Activated CD8-positive, alpha-beta memory T cell treated with anti-CD3 and anti-CD28 coated beads for 24 hours (primary cell): Measurements from ENCODE around the gene SCAF8.
"Not testable (repeated sequence)": the region's sequence is repeated elsewhere in the genome, so short reads cannot be mapped to it uniquely, and the experiment has no call there.

ENCODE experiments used
- DNase-seq: peaks from one replicate; pipeline ENCODE4 v3.0.0-alpha.2; 2020

The SCAF8 gene, protein sequence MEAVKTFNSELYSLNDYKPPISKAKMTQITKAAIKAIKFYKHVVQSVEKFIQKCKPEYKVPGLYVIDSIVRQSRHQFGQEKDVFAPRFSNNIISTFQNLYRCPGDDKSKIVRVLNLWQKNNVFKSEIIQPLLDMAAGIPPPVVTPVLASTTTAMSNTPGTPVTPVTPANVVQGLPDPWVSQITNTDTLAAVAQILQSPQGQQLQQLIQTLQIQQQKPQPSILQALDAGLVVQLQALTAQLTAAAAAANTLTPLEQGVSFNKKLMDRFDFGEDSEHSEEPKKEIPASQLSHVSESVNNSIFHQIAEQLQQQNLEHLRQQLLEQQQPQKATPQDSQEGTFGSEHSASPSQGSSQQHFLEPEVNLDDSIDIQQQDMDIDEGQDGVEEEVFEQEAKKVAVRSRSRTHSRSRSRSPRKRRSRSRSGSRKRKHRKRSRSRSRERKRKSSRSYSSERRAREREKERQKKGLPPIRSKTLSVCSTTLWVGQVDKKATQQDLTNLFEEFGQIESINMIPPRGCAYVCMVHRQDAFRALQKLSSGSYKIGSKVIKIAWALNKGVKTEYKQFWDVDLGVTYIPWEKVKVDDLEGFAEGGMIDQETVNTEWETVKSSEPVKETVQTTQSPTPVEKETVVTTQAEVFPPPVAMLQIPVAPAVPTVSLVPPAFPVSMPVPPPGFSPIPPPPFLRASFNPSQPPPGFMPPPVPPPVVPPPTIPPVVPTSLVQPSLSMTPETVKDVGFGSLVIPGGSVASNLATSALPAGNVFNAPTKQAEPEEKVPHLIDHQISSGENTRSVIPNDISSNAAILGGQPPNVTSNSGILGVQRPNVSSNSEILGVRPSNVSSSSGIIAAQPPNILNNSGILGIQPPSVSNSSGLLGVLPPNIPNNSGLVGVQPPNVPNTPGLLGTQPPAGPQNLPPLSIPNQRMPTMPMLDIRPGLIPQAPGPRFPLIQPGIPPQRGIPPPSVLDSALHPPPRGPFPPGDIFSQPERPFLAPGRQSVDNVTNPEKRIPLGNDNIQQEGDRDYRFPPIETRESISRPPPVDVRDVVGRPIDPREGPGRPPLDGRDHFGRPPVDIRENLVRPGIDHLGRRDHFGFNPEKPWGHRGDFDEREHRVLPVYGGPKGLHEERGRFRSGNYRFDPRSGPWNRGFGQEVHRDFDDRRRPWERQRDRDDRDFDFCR (N-terminal part only)

DNA sequence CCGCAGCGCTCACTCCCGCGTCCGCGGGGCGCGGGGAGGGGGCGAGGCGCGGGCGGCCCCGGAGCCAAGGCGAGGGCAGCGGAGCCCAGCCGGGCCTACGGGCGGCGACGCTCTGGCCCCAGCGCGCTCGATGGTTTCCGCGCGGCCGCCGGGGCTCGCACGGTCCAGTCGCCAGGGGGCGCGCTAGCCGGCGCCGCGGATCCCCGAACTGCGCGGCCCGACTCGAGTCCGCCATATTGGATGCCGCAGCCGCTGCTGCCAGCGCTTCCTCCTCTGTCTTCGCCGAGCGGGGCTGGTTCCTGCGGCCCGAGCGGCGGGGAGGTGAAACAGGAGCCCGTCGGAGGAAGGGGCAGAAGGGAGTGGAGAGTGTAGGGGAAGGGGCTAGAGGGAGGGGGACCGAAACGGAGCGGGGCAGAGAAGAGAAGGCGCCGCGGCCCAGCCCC, at the start of gene SCAF8:
Gene SCAF8 (plus strand): TSS at position 234 of the 443 bp plus-strand sequence. CDS start 485 bp downstream, outside the sequence.
- peak; percentile 96 for DNase-seq

DNA sequence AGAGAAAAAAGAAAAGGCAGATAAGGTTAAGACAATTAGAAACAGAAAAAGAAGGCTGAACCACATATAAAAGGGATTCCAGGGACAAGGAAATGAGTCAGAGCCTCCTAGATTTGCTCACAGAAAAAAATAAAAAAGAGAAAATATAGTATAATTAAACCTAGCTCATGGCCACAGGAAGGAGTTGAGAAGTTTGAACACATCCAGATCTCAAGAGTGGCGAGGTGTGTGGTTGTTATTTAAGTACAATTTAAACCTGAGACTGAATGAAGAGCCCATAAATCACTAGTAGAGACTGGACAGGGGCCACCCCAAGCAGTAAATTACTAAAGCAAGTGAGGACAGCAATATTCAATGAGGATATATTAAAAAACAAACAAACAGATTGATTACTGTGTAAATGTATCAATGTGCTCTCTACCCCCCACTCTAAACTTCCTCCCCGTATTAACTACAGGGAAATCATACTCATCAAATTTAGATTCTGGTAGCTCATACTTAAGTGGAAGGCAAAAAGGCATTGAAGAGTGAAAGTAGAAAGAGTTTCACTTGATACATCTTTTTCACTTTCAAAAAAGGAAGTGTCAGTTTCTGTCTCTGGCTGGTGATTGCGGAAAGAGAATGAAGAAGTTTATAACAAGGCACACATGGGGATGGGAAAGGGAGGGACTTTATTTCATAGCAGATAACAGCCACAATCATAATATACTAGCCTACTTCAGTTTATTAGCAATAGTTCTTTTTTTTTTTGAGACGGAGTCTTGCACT, 49.3 kb upstream of the SCAF8 start:
- DNase-seq = no peak

DNA sequence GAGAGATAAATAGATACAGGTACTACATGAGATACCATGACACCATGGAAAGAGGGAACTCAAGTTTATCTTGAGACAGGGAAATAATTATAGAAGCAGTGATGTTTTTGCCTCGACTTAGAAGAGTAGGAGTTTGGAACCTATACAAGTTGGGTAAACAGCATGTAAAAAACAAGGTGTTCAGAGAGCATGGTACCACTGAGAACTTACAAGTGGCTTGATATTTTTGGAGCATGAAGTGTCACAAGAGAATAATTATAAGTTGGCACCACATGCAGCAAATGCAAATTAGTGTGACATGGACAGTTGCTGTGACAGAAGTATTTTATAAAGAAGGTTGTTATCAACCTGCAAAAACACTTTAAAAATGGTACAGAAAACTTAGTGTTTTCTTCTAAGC, 47.1 kb upstream of the SCAF8 start:
- DNase-seq = no peak

DNA sequence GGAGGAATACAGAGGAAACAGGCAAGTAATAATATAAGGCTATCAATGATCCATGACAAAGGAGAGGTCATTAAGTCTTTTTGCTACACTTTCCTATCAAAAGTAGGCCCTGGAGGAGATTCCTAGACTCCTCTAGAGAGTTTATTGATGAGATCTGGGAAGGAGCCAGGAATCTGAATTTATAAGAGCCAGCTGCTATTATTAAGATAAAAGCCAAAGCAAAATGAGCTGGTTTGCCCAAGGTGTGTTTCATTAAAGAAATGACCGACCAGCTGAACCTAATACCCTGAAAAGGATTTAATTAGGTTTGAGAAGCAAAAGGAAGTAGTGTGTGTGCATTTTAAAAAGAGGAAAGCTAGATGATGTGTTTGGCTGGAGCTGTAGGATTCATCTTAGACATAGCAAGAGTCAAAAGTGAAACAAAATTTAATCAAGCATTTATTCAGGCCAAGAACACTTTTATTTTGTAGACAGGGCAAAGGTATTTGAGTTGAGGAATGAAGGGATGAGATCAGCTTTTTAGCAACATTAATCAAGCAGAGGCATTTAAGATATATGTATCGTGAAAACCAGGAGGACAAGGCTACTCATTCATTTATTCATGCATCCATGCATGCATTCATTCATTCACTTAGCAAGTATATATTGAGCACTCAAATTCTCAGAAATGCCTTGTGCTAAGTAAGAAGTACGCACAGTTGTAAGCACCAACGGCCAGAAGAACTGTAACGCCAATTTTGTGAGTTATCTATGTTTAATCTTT, 43.5 kb upstream of the SCAF8 start:
- DNase-seq = no peak

DNA sequence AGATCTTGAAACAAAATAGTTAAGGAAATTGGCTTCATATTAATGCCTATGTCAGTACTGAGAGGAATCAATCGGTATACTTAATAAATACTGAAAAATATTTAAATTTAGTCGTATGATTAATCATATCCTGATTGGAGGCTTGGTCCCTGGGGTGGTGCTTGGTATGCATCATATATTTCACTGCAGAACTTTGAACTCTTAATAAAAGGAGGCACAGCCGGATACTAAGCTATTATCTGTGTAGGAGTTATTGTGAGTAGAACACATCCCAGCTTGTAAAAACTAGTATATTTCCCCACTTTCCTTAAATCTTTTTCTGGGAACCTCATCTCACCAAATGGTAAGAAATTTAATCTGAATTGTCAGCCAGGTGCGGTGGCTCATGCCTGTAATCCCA, 42.4 kb upstream of the SCAF8 start:
- DNase-seq = no peak

DNA sequence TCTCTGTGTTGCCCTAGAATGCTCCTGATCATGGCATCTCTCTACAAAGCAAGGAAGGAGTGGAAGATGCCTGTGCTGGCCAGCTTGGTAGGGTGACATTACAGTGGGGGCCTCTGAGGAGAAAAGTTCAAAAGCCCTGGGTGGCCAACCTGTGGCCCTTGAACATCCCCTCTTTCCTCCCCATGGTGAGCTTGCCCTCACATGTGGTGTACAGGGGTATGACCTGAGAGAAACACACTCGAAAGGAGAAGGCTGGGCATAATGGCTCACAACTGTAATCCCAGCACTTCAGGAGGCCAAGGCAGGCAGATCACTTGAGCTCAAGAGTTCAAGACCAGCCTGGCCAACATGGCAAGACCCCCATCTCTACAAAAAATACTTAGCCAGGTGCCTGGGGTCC, 36.6 kb upstream of the SCAF8 start:
- DNase-seq = no peak

DNA sequence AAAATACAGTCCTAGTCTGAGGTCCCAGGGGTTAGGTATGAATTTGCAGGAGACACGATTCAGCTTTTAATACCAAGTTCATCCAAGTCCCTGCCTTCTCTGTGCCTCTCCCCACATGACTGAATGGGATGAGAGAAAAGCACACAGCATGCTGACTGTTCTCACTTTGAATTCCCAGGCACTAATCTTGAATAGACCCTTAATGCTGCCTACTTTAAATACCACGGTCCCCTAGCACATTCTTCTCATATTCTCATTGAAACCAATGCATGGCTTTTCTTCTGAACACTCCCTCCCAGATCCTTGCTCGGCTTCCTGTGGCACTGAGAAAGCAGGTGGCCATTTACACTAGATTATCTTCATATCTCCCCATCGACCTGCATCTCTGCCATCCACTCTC, 30.1 kb upstream of the SCAF8 start:
- DNase-seq = no peak

DNA sequence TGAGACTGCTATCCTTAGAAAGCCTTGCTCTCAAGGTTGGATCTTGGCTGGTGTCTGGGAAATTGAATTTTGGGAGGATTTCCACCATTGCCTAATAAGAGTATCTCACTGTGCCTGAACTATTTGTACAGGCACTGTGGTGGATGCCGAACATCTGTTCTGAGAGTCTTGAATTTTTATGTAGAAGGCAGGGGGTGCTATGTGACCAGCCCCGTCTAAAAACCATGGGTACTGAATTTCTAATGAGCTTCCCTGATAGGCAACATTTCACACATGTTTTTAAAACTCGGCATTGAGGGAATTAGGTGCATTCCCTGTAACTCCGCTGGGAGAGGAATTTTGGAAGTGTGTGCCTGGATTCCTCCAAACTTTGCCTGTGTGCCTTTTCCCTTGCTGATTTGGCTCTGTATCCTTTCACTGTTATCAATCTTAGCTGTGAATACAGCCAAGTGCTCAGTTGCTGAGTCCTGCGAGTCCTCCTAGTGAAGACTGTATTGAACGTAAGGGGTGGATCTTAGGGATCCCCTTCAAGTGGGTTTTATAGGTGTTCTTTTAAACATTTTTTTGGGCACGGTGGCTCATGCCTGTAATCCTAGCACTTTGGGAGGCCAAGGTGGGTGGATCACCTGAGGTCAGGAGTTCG, 27.6 kb upstream of the SCAF8 start:
- DNase-seq = no peak

DNA sequence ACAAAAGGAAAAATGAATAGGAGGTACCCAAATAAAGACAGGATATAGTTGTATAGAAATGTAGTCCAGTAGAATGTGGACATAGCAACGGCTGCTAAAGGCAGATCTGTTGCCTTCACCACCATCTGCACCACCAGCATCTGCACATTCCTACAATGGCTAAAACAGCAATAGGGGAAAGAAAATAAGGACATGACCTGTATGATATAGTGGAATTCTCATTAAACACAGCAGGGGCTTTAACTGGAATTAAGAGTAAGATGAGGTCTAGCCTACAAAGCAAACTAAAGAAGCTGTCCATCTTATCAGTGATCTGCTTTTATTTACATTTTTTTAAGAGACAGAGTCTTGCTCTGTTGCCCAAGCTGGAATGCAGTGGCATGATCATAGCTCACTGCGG, 26.8 kb upstream of the SCAF8 start:
- DNase-seq = no peak

DNA sequence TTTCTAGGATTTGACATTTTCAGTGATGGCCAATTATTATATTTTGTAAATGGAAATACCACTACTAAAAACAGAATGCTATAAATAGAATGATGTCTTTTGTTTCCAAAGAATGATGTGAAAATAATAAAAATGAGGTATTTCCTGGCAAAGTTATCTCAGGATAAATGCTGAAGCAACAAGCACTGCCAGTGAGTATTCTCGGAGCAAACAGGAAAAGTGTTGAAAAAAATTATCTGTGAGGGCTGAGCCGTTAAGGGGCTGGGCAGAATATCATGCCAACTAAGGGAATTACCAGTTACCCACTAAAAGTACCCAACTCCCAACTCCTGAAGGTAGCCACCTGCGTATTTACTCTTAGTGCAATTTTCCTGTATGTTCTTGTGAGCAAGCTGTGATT, 23.6 kb upstream of the SCAF8 start:
- no peak for DNase-seq

DNA sequence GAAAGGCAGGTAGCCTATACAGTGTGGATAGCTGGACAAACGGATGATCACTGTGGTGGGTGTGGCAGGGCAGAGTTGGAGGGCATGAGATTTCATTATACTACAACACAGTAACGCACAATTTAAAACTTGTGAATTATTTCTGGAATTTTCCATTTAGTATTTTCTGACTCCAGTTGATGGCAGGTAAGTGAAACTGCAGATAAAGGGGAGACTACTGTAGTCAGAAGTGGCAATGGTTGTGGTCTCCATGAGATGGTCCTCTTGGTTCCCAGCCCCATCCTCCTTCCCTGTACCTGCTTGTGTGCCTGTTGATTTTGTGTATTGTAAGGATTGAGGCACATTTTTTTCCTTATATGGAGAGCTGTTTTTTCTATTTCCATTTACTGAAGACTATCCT, 22.5 kb upstream of the SCAF8 start:
- no peak for DNase-seq

DNA sequence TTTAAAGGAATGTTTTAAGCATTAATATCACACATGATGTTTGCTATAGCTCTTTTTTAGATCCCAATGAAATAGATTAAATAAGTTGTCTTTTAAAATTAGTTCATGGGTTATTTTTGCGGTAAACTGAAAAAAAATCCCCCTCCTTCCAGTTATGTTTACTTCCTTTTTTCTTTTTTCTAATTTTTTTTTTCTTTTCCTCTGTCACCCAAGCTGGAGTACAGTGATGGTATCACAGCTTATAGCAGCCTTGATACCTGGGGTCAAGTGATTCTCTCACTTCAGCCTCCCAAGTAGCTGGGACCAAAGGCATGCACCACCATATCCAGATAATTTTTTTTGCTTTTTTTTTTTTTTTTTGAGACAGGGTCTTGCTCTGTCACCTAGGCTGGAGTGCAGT, 17.8 kb upstream of the SCAF8 start:
- DNase-seq = no peak

DNA sequence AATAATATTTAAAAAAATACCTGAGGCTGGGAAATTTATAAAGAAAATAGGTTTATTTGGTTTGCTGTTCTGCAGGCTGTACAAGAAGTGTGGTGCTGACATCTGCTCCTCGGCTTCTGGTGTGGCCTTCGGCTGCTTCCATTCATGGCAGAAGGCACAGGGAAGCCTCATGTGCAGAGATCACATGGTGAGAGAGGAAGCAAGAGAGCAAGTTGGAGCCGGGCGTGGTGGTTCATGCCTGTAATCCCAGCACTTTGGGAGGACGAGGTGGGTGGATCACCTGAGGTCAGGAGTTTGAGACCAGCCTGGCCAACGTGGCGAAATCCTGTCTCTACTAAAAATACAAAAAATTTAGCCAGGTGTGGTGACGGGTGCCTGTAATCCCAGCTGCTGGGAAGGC, 16.9 kb upstream of the SCAF8 start:
- DNase-seq = not testable (repeated sequence)

DNA sequence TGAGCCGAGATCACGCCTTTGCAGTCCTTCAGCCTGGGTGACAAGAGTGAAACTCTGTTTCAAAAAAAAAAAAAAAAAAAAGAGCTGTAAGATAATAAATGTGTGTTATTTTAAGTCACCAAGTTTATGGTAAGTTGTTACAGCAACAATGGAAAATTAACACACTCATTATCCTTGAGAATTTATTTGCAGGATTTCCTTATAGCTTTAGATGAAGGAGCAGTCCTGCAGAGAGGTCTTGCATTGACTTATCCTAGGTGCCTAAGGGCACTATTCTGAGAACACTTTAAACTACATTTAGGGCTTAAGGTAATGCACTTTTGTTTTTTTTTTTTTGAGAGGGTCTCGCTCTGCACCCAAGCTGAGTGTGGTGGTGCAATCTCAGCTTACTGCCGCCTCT, 13.8 kb upstream of the SCAF8 start:
- no peak for DNase-seq

DNA sequence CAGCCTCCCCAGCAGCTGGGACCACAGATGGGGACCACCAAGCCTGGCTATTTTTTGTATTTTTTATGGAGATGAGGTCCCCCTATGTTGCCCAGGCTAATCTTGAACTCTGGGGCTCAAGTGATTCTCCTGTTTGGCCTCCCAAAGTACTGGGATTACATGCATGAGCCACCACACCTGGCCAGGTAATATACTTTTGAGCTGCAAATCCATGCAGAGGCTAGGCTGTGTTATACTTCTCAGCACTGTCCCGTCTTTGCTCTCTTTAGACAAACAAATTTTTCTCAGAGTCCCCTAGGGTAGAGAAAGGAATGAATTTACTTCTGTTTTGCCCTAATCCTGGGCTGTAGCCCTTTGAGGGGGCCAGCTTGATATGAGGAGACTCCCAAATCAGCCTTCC, 13.4 kb upstream of the SCAF8 start:
- no peak for DNase-seq

DNA sequence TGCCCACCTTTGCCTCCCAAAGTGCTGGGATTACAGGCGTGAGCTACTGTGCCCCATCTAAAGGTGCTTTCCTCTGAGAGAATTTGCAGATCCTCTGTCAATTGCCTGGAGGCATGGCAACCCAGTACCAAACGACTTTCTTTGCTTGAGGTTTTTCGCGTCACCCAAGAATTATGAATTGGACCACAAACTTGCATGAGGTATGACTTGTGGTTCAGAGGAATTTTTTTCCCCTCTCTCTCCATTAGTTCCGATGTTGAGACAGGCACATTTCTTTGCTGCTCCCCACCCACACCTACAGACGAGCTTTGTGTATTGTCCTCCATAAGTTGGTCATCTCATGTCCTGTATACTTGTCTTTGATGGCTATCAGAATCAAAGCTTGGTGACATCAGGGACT, 11.8 kb upstream of the SCAF8 start:
- DNase-seq = no peak

DNA sequence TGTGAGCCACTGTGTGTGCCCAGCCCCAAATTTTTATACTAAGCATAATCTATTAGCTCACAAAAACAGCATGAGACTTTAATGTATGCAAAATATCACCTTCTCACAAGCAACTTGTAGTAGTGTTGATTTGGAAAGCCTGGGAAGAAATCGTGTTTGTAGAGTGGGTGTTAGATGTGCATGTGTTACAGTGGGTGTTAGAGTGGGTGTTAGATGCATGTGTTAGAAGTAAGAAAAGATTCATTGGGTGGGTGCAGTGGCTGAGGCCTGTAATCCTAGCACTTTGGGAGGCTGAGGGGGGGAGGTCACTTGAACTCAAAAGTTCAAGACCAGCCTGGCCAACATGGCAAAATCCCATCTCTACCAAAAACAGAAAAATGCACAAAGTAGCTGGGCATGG, 6.3 kb upstream of the SCAF8 start:
- DNase-seq = no peak

DNA sequence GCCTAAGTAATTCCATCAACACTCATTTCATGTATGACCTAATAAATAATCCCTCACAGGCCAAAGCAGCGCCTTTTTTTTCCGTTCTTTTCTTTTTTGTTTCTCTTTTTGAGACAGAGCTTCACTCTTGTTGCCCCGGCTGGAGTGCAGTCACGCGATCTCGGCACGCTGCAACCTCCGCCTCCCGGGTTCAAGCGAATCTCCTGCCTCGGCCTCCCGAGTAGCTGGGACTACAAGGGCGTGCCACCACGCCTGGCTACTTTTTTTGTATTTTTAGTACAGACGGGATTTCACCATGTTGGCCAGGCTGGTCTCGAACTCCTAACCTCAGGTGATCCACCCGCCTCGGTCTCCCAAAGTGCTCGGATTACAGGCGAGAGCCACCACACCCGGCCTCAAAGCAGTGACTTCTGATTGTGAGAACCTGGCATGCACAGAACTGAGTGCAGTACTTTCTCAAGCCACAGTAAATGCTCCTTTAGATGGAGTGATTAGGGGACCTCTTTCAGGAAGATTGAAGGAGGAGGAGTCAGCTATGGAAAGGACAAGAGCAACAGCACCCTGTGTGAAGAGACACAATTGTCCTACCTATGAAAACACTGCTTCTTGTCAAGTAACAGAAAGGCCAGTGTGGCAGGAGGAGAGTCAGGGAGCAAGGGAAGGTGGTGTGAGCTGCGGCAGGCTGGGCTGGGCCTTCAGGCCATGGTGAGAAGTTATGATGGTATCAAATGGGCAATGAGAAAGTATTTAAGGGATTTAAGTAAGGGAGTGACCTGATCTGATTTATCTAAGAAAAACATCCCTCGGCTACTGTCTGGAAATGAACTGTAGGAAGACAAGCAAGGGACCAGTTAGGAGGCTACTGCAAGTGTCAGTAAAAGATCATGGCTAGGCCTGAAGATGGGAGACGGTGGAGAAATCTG, 1.7 kb upstream of the SCAF8 start:
- DNase-seq = no peak

DNA sequence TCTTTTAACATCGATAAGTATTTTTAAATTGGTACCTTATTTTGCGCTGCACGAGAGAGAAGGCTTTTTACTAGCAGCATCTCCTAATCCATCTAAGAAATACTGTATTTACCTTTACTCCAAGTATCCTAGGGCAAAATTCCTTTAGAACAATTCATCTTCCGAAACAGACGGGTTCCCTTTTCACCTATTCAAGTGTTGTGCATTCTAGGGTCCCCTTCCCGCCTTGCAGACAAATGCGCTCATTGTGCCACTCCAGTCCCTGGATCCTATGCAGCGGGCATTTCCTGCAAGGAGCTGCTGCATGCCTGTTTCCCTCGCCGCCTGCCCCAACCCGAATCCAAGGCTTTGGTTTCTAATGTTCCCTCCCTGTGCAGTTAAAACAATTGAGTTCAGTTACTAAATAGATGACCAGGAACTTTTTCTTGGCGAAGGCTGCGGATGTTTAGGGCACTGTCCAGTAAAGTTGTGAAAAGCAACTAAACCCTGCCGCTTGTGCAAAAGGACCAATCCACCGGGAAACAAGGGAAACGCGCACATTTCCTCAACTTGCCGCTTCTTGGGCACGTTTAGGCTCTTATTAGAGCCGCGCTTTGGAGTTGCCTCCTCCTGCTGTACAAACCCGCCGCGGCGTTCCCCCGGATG, 556 bp upstream of the SCAF8 start:
- no peak for DNase-seq
